HG02759 (cell line): ENCODE data around the gene NECTIN3.

Experiments
- ATAC-seq: cut with Tn5 transposase; IDR thresholded peaks from one replicate; pipeline ENCODE4 v1.9.1; 2021; ENCODE audit warnings: mild to moderate bottlenecking, moderate library complexity; ENCODE audit not compliant: unreplicated experiment

The NECTIN3 gene

GRCh38 chr3:111080413-111080812, 8.8 kb downstream of the NECTIN3 start:
- no peak for ATAC-seq

- ATAC-seq = no peak
These were observed 9.5 kb downstream of the NECTIN3 start for GRCh38 chr3:111081008-111081545.

- no peak for ATAC-seq
These were observed 13.3 kb downstream of the NECTIN3 start for GRCh38 chr3:111084911-111085310.

DNA sequence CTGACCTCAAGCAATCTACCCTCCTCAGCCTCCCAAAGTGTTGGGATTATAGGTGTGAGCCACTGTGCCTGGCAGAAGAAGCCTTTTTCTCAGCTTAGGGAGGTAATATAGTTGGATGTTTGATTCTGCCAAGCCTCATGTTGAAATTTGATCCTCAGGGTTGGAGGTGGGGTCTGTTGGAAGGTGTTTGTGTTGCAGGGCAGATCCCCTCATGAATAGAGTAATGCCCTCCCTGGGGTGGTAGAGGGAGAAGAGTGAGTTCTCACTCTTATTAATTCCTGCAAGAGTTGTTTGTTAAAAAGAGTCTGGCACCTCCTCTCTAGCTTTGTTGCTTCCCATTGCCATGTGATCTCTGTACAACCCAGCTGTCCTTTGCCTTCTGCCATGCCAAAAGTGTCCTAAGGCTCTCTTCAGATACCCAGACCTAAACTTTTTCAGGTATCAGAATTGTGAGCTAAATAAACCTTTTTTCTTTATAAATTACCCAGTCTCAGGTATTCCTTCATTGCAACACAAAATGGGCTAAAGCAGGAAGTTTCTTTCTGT, 16.4 kb downstream of the NECTIN3 start:
- no peak for ATAC-seq

- no peak for ATAC-seq
These were observed 25.0 kb downstream of the NECTIN3 start for GRCh38 chr3:111096487-111097209.

GRCh38 chr3:111103807-111104206, 32.2 kb downstream of the NECTIN3 start:
- no peak for ATAC-seq

DNA sequence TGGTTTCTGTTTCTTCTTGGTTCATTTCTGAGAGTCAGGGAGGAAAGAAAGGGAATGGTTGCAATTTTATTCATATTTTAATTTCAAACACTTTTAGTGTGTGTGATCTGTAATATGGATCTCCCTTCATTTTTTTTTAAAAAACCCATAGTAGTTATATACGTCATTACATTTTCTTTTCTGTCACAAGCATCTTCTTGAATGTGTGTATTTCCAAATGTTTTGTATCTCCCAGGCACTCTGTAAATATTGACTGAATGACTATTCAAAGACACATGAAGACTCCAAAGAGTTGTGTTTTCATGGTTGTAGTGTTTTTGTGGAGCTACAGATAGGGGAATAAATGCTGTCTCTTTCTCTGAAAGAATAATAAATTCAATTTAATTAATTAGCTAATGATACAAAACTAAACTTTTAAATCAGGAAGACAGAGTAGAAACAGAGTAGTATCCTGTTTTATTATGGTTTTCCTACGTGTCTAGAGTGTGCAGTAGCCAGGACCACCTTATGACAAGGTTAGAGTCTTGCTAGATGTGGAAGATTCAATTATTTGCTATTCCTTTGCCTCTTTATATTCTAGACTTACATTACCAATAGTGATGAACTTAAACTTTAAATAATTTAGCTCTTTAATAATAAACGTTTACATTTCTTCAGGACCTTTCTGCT, 35.5 kb downstream of the NECTIN3 start:
- no peak for ATAC-seq

- ATAC-seq = no peak
These were observed 36.0 kb downstream of the NECTIN3 start for GRCh38 chr3:111107662-111108035.

DNA sequence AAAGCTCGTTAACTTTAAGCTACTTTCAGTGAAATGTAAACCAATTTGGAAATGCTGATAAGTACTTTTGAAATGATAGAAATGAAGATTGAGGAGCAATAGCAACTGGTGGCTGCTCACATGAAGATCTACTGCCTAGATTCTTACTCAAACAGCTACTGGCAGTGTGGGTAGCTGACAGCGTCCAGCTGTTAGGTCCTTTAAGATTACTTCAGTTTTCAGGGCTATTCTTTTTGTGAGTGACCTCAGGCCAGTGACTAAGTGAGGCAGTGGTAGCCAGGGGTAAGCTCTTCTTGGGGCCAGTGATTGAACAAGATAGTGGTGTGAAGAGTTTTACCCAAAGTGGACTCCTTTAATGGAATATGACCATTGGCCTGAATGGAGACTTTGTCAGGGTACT, 41.3 kb downstream of the NECTIN3 start:
- no peak for ATAC-seq

- ATAC-seq = no peak
These were observed 57.3 kb downstream of the NECTIN3 start for GRCh38 chr3:111128884-111129283.

- no peak for ATAC-seq
These were observed 59.2 kb downstream of the NECTIN3 start for GRCh38 chr3:111130827-111131226.

DNA sequence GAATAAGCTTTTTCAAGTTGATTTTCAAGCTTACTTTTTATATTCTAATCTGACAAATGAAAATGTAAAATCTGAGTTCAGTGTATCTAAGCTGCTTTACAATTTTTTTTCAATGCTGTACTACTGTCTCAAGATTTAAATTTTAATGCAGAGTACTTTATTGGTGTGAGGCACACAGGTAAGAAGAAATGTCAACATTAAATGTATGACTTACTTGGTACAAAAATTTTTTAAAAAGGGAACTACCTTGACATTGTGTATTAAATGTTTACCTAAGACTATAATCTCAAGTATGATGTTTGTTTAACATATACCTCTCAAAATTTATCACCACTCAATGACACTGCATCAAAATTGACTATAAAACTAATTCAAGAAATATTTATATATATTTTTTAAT, 62.7 kb downstream of the NECTIN3 start:
- no peak for ATAC-seq

DNA sequence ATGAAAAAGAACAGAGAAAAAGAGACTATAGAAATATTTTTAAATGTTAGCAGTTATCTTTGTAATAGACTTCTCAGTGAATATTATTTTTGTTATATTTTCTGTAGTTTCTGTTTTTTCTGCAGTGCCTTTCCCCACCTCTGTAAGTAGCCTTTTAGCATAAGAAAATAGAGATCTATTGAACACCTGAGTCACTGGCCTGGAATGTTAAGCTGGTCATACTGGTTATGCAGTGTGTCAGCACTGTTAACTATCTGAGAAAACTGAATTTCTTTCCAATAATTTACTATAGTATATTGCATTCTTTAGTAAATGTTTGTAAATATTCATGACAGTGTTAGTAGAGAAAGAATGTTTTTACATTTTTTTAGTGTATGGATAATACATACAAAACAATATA, 79.8 kb downstream of the NECTIN3 start:
- no peak for ATAC-seq

DNA sequence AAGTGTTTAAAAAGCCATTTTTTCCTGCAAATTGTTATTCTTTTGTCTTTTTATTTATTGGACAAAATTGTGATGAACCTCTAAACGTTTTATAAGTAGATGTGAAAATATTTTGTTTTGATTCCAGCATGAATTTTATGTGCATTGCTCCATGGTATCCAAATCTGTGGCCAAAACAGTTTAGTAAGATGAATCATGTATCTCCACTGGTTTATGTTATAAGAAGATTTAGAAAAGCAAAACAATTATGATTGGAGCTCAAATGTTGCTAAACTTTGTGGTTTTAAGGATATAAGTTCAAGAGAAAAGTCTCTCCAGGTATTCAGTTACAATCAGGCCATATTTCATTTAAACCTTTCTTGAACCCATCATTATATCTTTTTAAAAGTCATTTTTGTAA, 80.9 kb downstream of the NECTIN3 start:
- no peak for ATAC-seq

DNA sequence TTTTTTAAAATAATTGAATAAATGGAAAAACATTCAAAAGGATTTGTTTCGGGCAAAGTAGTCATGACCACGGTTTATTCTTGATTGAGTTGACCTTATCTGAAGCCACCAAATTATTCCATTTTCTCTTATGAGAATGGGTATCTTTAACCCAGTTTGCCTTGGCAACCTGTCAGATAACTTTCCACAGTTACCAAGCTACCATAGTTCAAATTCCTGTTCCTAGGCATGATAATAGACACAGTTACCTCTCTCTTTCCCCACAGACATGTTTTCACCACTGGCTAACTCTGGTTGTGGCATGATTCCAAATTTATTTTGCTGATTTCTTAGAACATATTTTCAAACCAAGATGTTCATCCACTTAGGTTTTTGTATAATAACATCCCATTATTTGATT, 84.9 kb downstream of the NECTIN3 start:
- ATAC-seq = no peak

- ATAC-seq = no peak
These were observed 87.8 kb downstream of the NECTIN3 start for GRCh38 chr3:111159391-111159790.

DNA sequence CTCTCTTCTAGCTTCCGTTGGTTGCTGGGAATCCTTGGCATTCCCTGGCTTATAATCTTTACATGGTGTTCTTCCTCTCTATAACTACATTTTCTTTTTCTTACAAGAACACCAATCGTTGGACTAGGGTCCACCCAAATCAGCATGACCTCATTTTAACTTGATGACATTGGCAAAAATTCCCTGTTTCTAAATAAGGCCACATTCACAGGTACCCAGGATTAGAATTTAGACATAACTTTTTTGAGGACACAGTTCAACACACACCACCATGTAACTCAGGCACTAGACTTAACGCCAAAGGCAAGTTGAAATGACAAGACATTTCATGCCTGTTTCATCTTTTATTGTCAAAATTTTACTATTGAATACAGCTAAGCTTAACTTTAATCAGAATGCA, 93.0 kb downstream of the NECTIN3 start:
- ATAC-seq = no peak

DNA sequence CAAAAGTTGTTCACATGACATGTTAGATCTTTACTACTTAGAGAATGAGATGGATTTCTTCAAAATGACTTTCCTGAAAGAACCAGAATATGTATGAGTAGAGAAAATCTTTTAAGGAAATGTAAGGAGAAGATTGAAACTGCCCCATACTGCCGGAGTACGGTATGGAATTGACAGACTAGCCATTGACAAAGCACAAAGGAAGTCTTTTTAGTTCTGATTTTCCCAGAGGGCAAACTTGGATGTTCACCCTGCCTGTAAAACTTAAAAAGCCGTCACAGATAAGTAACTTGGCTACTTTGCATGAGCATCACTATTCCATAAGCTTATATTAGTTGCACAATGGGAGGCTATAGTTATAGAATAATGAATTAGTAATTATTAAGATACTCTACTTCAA, 93.8 kb downstream of the NECTIN3 start:
- no peak for ATAC-seq

DNA sequence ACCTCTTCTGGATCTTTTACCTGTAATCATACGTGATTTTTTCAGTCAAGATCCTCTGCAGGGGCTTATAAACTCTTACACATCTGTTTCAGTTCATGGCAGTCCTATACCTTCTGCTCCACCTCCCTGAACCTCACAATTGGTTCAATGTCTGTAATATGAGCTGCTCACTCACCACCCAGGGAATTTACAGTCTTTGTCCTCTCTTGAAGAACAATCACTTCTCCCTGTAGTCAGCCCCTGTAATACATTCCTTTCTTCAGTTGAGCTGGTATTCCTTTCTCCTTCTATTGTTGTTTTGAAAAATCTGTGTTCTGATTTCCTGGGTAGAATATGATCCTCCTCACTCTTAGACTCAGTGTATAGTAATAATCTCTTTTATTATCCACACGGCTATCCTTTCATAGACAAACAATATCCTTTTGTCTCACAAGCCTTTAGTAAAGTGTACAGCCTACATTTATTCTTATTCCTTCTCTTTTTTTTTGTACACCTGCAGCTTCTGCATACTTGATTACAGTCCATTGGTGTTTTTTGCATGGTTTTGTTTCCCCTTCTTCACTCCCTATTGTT, 101.8 kb downstream of the NECTIN3 start:
- ATAC-seq = no peak

DNA sequence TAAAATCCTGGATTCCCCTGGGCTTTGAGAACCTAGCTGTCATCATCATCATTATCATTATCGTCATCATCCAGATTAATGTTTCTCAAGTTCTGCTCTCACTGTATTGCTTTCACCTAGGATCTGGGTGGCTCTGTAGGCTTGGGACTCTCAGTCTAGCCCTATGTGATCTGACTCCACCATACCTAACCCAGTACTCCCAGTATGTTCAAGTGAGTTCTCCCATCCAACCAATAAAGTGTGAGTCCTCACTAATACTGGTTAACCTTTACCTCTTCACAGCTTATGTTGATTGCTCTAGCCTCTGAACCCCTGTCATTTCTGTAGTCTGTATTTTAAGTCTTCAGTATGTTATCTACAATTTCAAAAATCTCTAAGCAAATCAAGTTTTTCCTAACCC, 102.3 kb downstream of the NECTIN3 start:
- no peak for ATAC-seq

DNA sequence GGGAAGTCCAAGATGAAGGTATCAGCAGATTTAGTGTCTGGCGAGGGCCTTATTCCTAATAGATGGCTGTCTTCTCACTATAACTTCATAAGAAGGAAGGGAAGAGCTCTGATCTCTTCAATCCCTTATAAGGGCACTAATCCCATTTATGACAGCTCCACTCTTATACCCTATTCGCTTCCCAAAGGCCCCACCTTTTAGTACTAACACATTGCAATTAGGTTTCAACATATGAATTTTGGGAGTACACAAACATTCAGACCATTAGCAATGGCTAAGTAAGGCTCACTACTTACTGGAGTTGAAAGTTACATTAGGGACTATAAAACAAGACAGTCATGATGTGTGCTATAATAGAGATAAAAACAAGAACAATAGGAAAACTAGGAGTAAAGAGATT, 118.9 kb downstream of the NECTIN3 start:
- ATAC-seq = no peak

DNA sequence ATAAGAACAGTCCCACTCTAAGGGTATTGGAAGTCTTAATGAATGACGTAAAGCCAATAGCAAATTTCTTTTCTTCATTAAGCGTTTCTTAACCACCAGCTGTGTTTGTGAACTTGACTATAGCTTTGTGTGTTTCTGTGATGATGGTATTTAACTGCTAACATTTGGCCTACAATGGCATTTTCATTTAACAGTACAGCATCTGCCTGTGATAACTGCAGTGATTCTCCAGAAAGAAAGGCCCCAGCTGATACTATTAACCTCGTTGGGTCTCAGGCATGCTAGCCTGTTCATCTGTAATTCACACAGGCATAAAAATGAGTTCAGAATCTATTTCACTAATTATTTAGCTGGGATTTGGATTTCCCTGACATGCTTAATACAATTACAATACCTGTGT, 121.9 kb downstream of the NECTIN3 start:
- no peak for ATAC-seq
